ENCODE results near the gene B3GNT3.

Gene B3GNT3

DNA sequence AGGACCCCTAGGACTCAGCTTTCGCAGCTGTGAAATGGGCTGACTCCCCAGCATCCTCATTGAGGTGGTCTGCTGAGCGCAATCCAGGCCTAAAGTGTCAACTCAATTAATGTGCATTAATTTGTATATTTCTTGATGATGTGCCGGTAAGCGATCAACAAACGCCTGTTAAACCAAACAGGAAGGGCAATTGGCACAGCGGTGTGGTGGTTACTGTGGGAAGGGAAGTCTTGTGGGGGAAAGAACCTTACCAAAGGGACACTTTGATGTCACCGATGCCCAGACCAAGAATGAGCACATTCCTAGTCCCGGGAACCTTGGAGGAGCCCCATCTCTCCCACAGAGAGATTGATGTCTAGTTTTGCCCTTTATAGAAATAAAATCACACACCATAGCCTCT is 51.2 kb downstream of the B3GNT3 start:
- no CpG with 5 or more reads among the region's 8 CpGs for WGBS (ENCODE audit: insufficient coverage, insufficient read length)
- Histone ChIP-seq H3K4me3 (ENCODE audit: low read length) (no peak overlapping the region), H3K27me3 (ENCODE audit: control insufficient read depth, insufficient read depth, low read length) (no peaks in the 10 kb centered on the region), H3K4me1 (ENCODE audit: control insufficient read depth, insufficient read depth, low read length) (no peaks in the 10 kb centered on the region; the same call in 1 of the 2 replicates), H3K27ac (ENCODE audit: low read length) (no peak overlapping the region), H3K9me3 (ENCODE audit: control insufficient read depth, insufficient read depth, low read length) (no peaks in the 10 kb centered on the region), H3K36me3 (ENCODE audit: control insufficient read depth, insufficient read depth, low read length) (no peaks in the 10 kb centered on the region)
- no peak for DNase-seq (ENCODE audit: low read depth, low spot score)

DNA sequence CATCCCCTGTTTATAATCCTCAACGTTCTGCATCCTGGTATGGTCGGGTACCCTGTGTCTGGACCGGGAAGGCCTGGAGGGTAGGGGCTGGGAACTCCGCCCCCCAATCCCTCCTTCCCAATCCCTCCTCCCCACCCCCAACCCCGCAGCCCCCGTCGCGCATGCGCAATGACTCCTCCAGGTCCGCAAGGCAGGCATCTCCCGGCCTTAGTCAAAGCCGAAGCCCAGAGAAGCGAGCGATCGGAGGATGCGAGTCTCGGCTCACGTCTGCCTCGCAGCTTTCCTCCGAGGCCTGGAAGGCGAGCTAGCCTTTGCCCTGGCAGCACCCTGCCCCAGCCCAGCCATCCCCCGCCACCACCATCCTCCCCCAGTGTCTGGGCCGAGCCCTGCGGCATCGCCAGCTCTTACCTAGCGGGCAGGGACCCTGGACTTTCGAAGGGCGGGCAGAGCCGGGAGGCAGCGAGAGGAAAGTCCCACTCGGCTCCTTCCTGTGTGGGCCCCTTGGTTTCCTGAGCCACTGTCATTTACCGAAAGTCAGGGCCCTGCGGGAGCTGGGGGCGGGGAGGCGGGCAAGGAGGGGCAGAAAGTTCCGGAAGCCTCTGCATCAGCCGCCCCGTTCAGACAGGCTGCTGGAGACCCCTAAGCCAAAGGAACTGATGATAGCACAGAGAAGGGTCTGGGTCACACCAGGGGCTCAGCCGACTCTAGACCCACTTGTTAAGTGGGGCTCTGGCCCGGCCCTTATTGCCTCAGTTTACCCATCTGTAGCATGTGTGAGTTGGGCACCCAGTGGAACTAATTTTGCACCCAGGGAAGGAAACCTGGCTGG is 52.8 kb downstream of the B3GNT3 start, which contains the start of gene JAK3:
JAK3 (minus strand) TSS at position 445 of the 829 bp plus-strand sequence. CDS start 3,565 bp downstream, outside the sequence.
- H3K4me3 ChIP-seq (ENCODE audit: low read length): no peak within 1 kb of the TSS; the same call in 1 of the 2 replicates

DNA sequence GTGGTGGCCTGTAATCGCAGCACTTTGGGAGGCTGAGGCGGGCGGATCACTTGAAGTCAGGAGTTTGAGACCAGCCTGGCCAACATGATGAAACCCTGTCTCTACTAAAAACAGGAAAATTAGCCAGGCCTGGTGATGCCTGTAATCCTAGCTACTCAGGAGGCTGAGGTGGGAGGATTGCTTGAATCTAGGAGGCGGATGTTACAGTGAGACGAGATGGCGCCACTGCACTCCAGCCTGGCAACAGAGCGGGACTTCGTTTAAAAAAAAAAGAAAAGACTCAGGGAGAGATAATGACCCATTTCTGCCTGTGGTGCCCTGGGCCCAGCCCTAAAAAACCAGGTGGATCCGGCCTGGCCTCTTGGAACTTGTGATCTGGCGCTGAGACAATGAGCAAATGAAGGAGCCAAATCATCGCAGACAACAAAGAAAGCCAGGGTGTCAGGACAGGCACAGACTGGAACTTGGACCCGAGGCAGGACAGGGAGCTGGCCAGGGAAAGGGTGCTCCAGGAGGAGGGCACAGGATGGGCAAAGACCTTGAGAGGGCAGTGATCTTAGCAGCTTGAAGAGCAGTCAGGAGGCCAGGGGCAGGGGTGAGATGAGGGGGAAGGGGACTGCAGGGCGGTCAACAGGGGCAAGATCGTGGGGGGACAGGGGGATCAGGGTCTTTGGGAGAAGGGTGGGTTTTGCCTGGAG is 53.8 kb downstream of the B3GNT3 start:
- no peaks in the 10 kb centered on the region for H3K9me3 ChIP-seq (ENCODE audit: control insufficient read depth, insufficient read depth, low read length)
- DNase-seq (ENCODE audit: low read depth, low spot score): no peak
- H3K27me3 ChIP-seq (ENCODE audit: control insufficient read depth, insufficient read depth, low read length): no peaks in the 10 kb centered on the region
- H3K36me3 ChIP-seq (ENCODE audit: control insufficient read depth, insufficient read depth, low read length): no peaks in the 10 kb centered on the region
- no peak overlapping the region for H3K27ac ChIP-seq (ENCODE audit: low read length)
- no peak overlapping the region for H3K4me3 ChIP-seq (ENCODE audit: low read length)
- no peaks in the 10 kb centered on the region for H3K4me1 ChIP-seq (ENCODE audit: control insufficient read depth, insufficient read depth, low read length)
- no CpG with 5 or more reads among the region's 14 CpGs for WGBS (ENCODE audit: insufficient coverage, insufficient read length)

More for the DNA sequence above, 52.8 kb downstream of the B3GNT3 start, which contains the start of gene JAK3:
- WGBS (ENCODE audit: insufficient coverage, insufficient read length): no CpG with 5 or more reads among the region's 40 CpGs
- H3K27ac ChIP-seq (ENCODE audit: low read length): no peak within 1 kb of the TSS
- no peaks in the 10 kb centered on the region for H3K36me3 ChIP-seq (ENCODE audit: control insufficient read depth, insufficient read depth, low read length)
- H3K9me3 ChIP-seq (ENCODE audit: control insufficient read depth, insufficient read depth, low read length): no peaks in the 10 kb centered on the region
- no peaks in the 10 kb centered on the region for H3K27me3 ChIP-seq (ENCODE audit: control insufficient read depth, insufficient read depth, low read length)
- DNase-seq (ENCODE audit: low read depth, low spot score): no peak
- no peaks in the 10 kb centered on the region for H3K4me1 ChIP-seq (ENCODE audit: control insufficient read depth, insufficient read depth, low read length)

DNA sequence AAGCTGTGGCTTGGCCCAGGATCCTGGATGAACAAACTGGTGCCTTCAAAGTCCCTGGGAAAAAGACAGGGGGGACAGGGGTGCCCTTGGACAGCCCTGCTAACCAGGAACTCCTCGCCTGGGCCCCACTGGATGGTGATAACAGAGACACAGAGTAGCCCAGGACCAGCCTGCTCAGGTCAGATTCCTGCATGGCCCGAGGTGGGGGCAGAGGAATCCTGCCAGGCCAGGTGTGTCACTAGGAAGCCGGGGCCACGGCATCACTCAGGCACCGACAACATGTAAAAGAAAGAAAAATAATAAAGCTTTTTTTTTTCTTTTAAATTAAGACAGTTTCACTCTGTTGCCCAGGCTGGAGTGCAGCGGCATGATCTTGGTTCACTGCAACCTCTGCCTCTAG is 59.1 kb downstream of the B3GNT3 start:
- Histone ChIP-seq H3K4me1 (ENCODE audit: control insufficient read depth, insufficient read depth, low read length) (no peaks in the 10 kb centered on the region), H3K27ac (ENCODE audit: low read length) (no peak overlapping the region), H3K4me3 (ENCODE audit: low read length) (no peak overlapping the region), H3K9me3 (ENCODE audit: control insufficient read depth, insufficient read depth, low read length) (no peaks in the 10 kb centered on the region), H3K27me3 (ENCODE audit: control insufficient read depth, insufficient read depth, low read length) (no peaks in the 10 kb centered on the region), H3K36me3 (ENCODE audit: control insufficient read depth, insufficient read depth, low read length) (no peaks in the 10 kb centered on the region)
- DNase-seq (ENCODE audit: low read depth, low spot score): no peak
- WGBS (ENCODE audit: insufficient coverage, insufficient read length): no CpG with 5 or more reads among the region's 6 CpGs

DNA sequence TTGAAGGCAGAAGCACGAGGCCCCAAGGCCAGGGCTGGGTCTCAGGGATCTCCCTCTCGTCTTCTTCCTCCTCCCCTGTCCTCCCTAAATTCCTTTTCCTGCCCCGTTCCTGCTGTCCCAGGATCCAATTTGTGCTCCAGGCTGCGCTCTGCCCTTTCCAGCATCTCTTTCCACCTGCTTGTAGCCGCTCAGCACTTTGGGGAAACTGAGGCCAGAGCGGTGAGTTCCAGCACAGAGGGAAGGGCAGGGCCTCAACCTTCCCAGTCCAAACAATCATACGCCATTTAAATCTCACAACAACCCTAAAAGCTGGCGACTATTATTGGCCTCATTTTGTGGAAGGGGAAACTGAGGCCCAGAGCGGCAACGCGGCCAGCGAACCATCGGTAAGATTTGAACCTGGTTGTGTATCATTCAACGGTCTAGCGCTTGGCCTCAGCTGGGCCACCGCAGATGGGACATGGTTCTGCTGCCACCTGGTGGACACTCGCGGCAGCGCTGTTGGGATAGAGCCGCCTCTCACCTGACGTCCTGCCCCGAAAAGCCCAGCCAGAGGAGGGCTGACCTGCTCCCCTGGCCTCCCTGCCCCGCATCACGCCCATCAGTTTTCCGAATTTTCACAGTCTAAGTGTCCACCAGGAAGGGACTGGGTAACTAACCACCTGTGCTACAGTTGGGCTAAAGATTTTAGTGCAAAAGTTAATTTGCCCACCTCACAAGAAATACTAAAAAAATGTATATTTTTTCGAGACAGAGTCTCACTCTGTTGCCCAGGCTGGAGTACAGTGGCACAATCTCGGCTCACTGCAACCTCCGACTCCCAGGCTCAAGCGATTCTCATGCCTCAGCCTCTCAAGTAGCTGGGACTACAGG is 60.6 kb downstream of the B3GNT3 start:
- Histone ChIP-seq H3K36me3 (ENCODE audit: control insufficient read depth, insufficient read depth, low read length) (no peaks in the 10 kb centered on the region), H3K4me3 (ENCODE audit: low read length) (no peak overlapping the region), H3K9me3 (ENCODE audit: control insufficient read depth, insufficient read depth, low read length) (no peaks in the 10 kb centered on the region), H3K27ac (ENCODE audit: low read length) (no peak overlapping the region), H3K4me1 (ENCODE audit: control insufficient read depth, insufficient read depth, low read length) (no peaks in the 10 kb centered on the region), H3K27me3 (ENCODE audit: control insufficient read depth, insufficient read depth, low read length) (no peaks in the 10 kb centered on the region)
- no CpG with 5 or more reads among the region's 29 CpGs for WGBS (ENCODE audit: insufficient coverage, insufficient read length)
- DNase-seq (ENCODE audit: low read depth, low spot score): no peak

DNA sequence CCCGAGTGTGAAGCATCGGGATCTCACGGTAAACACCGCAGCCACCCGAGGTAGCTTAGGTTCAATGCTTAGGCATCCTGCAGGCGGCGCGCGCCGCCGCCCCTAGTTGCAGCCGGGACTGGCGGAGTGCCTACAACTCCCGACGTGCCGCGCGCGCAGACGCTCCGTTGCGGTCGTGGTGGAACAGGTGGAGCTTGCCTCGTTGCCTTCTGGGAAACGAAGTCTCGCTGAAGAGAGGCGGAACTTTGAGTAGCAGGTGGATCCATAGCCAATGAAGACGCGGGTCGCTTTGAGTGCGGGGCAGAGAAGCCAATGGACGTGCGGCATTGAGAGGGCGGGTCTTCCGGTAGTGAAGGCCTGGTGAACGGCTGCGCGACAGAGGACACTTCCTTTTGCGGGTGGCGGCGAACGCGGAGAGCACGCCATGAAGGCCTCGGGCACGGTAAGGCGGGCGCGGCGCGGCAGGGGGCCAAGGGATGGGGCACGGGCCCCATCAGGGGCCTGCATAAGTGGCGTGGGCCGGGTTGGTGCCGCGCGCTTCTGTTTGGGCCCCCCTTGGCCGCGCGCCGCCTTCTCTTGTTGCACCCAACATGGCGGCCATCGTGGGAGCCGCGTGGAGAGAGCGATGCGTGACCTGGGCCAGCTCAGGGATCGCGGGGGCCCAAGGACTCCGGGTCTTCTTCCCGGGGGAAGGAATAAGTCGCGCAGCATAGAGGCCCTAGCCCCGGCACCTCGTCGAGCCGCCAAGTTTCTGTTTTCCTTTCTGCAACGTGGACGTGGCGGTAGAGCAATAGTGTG is 64.8 kb downstream of the B3GNT3 start, which contains the start of gene RPL18A:
RPL18A (plus strand) TSS at position 378 of the 798 bp plus-strand sequence; CDS start at position 425, 47 bp downstream.
- H3K27ac ChIP-seq (ENCODE audit: low read length): no peak within 1 kb of the TSS
- DNase-seq (ENCODE audit: low read depth, low spot score): peak; percentile 99
- H3K4me3 ChIP-seq (ENCODE audit: low read length): peak within 1 kb of the TSS; percentile 96
- H3K4me1 ChIP-seq (ENCODE audit: control insufficient read depth, insufficient read depth, low read length): no peaks in the 10 kb centered on the region
- H3K27me3 ChIP-seq (ENCODE audit: control insufficient read depth, insufficient read depth, low read length): no peaks in the 10 kb centered on the region
- WGBS (ENCODE audit: insufficient coverage, insufficient read length): no CpG with 5 or more reads among the region's 80 CpGs
- H3K36me3 ChIP-seq (ENCODE audit: control insufficient read depth, insufficient read depth, low read length): peaks cover 29% of the 10 kb centered on the region
- H3K9me3 ChIP-seq (ENCODE audit: control insufficient read depth, insufficient read depth, low read length): no peaks in the 10 kb centered on the region

DNA sequence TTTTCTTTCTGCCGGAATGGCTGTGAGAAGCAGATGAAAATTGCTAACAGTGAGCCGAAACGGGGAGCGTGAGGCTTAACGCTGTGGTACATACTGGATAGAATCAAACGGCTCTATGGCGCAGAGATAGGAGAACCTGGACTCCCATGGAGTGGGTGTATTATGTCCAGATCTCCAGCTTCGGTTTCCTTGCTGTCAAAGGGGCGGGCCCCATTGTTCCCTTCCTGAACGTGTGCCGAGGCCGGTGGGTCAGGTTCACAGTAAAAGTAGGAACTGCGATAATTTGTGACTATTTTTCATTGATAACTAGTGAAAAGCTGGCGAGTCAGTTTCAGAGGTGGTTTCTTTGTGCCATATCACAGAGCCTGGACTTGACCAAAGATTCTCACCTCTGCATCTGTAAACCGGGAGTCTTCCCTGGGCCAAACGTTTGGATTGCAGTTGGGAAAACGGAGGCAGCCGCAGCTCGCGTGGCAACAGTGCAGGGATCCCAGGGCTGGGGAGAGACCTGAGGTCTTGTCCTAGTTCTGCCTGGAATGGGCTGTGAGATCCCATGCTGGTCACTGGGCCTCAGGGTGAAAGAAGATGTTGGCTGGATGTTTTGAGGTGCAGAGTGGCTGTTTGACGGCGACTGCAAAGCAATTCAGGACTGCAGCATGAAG is 65.5 kb downstream of the B3GNT3 start:
- no peaks in the 10 kb centered on the region for H3K27me3 ChIP-seq (ENCODE audit: control insufficient read depth, insufficient read depth, low read length)
- H3K4me3 ChIP-seq (ENCODE audit: low read length): peak overlapping the region; percentile 96
- H3K9me3 ChIP-seq (ENCODE audit: control insufficient read depth, insufficient read depth, low read length): no peaks in the 10 kb centered on the region
- no peak for DNase-seq (ENCODE audit: low read depth, low spot score)
- peaks cover 29% of the 10 kb centered on the region for H3K36me3 ChIP-seq (ENCODE audit: control insufficient read depth, insufficient read depth, low read length)
- no CpG with 5 or more reads among the region's 22 CpGs for WGBS (ENCODE audit: insufficient coverage, insufficient read length)
- no peak overlapping the region for H3K27ac ChIP-seq (ENCODE audit: low read length)
- no peaks in the 10 kb centered on the region for H3K4me1 ChIP-seq (ENCODE audit: control insufficient read depth, insufficient read depth, low read length)

DNA sequence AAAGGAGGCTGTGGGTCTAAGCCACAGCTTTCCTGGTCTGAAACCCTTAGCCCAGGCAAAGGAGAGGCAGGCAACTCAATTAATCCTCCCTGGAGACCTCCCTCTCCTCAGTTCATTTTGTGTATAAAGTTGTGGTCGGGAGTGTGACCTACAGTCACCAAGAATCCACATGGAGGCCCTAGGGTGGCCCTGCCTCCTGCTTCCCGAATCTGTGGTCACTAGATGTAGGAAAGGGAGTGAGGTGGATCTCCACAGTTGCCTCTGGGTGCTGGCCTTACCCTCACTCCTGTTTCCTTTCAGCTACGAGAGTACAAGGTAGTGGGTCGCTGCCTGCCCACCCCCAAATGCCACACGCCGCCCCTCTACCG is 66.0 kb downstream of the B3GNT3 start:
- Histone ChIP-seq H3K9me3 (ENCODE audit: control insufficient read depth, insufficient read depth, low read length) (no peaks in the 10 kb centered on the region), H3K4me3 (ENCODE audit: low read length) (peak overlapping the region; percentile 96; the same call in 1 of the 2 replicates), H3K4me1 (ENCODE audit: control insufficient read depth, insufficient read depth, low read length) (0 out of 2 replicates have a peak, but pooled peaks cover 2% of the 10 kb centered on the region), H3K27ac (ENCODE audit: low read length) (no peak overlapping the region), H3K27me3 (ENCODE audit: control insufficient read depth, insufficient read depth, low read length) (no peaks in the 10 kb centered on the region), H3K36me3 (ENCODE audit: control insufficient read depth, insufficient read depth, low read length) (peaks cover 29% of the 10 kb centered on the region)
- WGBS (ENCODE audit: insufficient coverage, insufficient read length): no CpG with 5 or more reads among the region's 7 CpGs
- no peak for DNase-seq (ENCODE audit: low read depth, low spot score)

Data from iPS DF 6.9 (cell line).